ENCODE data around the gene OLFM1. TPM values are rescaled to one million over a fixed set of nuclear protein-coding genes. Genes with fewer than 3 reads are reported as not detected.

The OLFM1 gene
- total and polyA plus RNA-seq, 2 of the 4 experiments (the other 2 are of a cell fraction): 0.36 to 0.38 TPM

DNA sequence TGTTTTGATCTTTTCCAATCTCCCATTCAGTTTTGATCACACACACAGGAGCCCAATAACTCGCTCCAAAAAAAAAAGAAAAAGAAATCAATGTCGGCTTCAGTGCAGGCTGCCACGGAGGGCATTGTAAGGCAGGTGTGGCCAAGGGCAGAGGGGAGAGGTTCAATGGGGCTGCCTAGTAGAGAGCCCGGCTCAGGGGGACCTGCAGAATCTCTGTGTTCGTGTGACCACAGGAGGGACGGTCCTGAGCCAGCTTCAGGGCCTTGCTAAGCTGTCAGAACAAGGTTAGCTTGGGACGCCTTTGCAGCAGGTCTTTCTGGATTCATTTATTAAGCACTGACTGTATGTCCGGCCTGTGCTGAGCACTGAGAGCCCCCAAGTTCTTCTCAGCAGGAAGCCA lies 22.2 kb downstream of the OLFM1 start:
- Histone ChIP-seq H3K14ac (replicated peaks; ENCODE audit: low read depth, low read length) (no peak overlapping the region), H2AK5ac (ENCODE audit: low read depth, low read length) (no peak overlapping the region), H3K27ac (ENCODE audit: insufficient read depth, low read length) (no peak overlapping the region), H3K56ac (ENCODE audit: extremely low read depth, insufficient read depth, low read length) (no peak overlapping the region), H4K20me1 (ENCODE audit: insufficient read depth, low read length) (no peaks in the 10 kb centered on the region), H2BK5ac (ENCODE audit: low read depth, low read length, poor library complexity, severe bottlenecking) (no peak overlapping the region), H3K27me3 (ENCODE audit: control insufficient read depth, insufficient read depth, low read length) (peaks cover 7% of the 10 kb centered on the region; the same call in 1 of the 2 replicates), H2BK20ac (ENCODE audit: low read depth, low read length) (no peak overlapping the region), H3K9me1 (ENCODE audit: insufficient read depth, low read length) (no peaks in the 10 kb centered on the region), H3K23ac (ENCODE audit: low read depth, low read length) (no peak overlapping the region), H3K4me2 (ENCODE audit: low read depth, low read length) (no peak overlapping the region), H4K5ac (ENCODE audit: low read depth, low read length) (no peak overlapping the region), H3K79me1 (ENCODE audit: low read depth in 1 of 2, low read length in 2 of 2) (no peaks in the 10 kb centered on the region), H4K91ac (ENCODE audit: insufficient read depth, low read depth, low read length) (no peak overlapping the region), H3K4me3 (ENCODE audit: insufficient read depth, low read depth, low read length) (no peak overlapping the region), H4K8ac (ENCODE audit: low read depth in 2 of 2, low read length in 2 of 2) (no peak overlapping the region), H2AK9ac (replicated peaks; ENCODE audit: low read depth, low read length, poor library complexity) (no peak overlapping the region), H3K18ac (ENCODE audit: low read depth, low read length) (no peak overlapping the region), H2AFZ (replicated peaks; ENCODE audit: low read length, poor library complexity) (no peak overlapping the region), H3K9me3 (ENCODE audit: control insufficient read depth, insufficient read depth, low read length) (peaks cover 9% of the 10 kb centered on the region), H3K4me1 (ENCODE audit: control insufficient read depth, insufficient read depth, low read length) (no peaks in the 10 kb centered on the region), H2BK15ac (ENCODE audit: low read depth, low read length) (no peak overlapping the region), H3K9ac (ENCODE audit: low read depth, low read length) (no peak overlapping the region), H3K36me3 (ENCODE audit: control insufficient read depth, insufficient read depth, low read length) (no peaks in the 10 kb centered on the region), H2BK120ac (ENCODE audit: low read depth, low read length) (no peak overlapping the region), H3K4ac (ENCODE audit: low read depth, low read length) (no peak overlapping the region)
- in situ Hi-C loops (cut with MboI; ENCODE audit: low sequenced_read_pairs): no loop called here
- no TSS peak for BruUV-seq (replicated peaks)
- TF ChIP-seq, protein P1, sequence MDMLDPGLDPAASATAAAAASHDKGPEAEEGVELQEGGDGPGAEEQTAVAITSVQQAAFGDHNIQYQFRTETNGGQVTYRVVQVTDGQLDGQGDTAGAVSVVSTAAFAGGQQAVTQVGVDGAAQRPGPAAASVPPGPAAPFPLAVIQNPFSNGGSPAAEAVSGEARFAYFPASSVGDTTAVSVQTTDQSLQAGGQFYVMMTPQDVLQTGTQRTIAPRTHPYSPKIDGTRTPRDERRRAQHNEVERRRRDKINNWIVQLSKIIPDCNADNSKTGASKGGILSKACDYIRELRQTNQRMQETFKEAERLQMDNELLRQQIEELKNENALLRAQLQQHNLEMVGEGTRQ (IDR thresholded peaks at IDR 0.05; ENCODE audit: low read depth, low read length): no peak
- no peak for TF ChIP-seq MAZ (IDR thresholded peaks at IDR 0.05; ENCODE audit: borderline replicate concordance, low read depth, low read length)
- TF ChIP-seq RAD21 (IDR thresholded peaks at IDR 0.05; ENCODE audit: low read length): no peak
- ATAC-seq (ENCODE audit: low read depth) (no peak), DNase-seq (no peak)
- ChIA-PET POLR2A (ENCODE audit: unreplicated experiment) (no interaction called here), CTCF (no interaction called here)
- WGBS, 2 experiments (ENCODE audit: extremely low coverage in 2 of 2, insufficient read length in 1 of 2): 20% methylated on average over 3 of the region's 8 CpGs; no CpG with 5 or more reads in 1 of the 2 experiments
- intact Hi-C loops (cut with micrococcal nuclease): no loop called here
- dilution Hi-C loops (cut with HindIII; ENCODE audit: low sequenced_read_pairs, unreplicated experiment): no loop called here

Measured in IMR-90 (cell line).